HG03060 (cell line): ENCODE results near the gene ISLR2.
"Not testable (repeated sequence)": the region's sequence is repeated elsewhere in the genome, so short reads cannot be mapped to it uniquely, and the experiment has no call there.

ENCODE experiments used
- ATAC-seq: cut with Tn5 transposase; IDR thresholded peaks from one replicate; pipeline ENCODE4 v1.9.1; 2021; ENCODE audit warnings: low read depth, moderate number of reproducible peaks; ENCODE audit not compliant: unreplicated experiment

Gene ISLR2

GRCh38 chr15:74155766-74156417 is 25.5 kb downstream of the ISLR2 start:
- no peak for ATAC-seq

GRCh38 chr15:74156678-74157411 is 26.5 kb downstream of the ISLR2 start:
- ATAC-seq = no peak

- no peak for ATAC-seq
Measured at GRCh38 chr15:74157868-74158827, 27.8 kb downstream of the ISLR2 start.

- ATAC-seq = peak; percentile 67
Measured at GRCh38 chr15:74158855-74159650, 28.7 kb downstream of the ISLR2 start.

- ATAC-seq = no peak
Measured at GRCh38 chr15:74159773-74160172, 29.4 kb downstream of the ISLR2 start.

- not testable (repeated sequence) for ATAC-seq
Measured at GRCh38 chr15:74160390-74160789, 30.0 kb downstream of the ISLR2 start.

GRCh38 chr15:74162195-74162536 is 31.8 kb downstream of the ISLR2 start:
- not testable (repeated sequence) for ATAC-seq

- no peak for ATAC-seq
Measured at GRCh38 chr15:74165461-74165860, 35.1 kb downstream of the ISLR2 start.

- no peak for ATAC-seq
Measured at GRCh38 chr15:74167891-74168331, 37.5 kb downstream of the ISLR2 start.

- ATAC-seq = no peak
Measured at GRCh38 chr15:74168711-74169126, 38.3 kb downstream of the ISLR2 start.

- ATAC-seq = no peak
Measured at GRCh38 chr15:74170071-74170844, 39.9 kb downstream of the ISLR2 start.

GRCh38 chr15:74170875-74171578 is 40.6 kb downstream of the ISLR2 start:
- no peak for ATAC-seq

- ATAC-seq = no peak
Measured at GRCh38 chr15:74171965-74172541, 41.7 kb downstream of the ISLR2 start.

- ATAC-seq = no peak
Measured at GRCh38 chr15:74172701-74173379, 42.5 kb downstream of the ISLR2 start.

GRCh38 chr15:74173380-74174218 is 43.2 kb downstream of the ISLR2 start, which contains the start of gene ISLR:
Gene ISLR (plus strand): TSS chr15:74173710. CDS start chr15:74174859, 1,149 bp downstream.
- ATAC-seq = no peak

GRCh38 chr15:74174219-74174957 is 44.0 kb downstream of the ISLR2 start:
- ATAC-seq = no peak
